ENCODE measurements around the gene TMEM115.

Gene TMEM115

DNA sequence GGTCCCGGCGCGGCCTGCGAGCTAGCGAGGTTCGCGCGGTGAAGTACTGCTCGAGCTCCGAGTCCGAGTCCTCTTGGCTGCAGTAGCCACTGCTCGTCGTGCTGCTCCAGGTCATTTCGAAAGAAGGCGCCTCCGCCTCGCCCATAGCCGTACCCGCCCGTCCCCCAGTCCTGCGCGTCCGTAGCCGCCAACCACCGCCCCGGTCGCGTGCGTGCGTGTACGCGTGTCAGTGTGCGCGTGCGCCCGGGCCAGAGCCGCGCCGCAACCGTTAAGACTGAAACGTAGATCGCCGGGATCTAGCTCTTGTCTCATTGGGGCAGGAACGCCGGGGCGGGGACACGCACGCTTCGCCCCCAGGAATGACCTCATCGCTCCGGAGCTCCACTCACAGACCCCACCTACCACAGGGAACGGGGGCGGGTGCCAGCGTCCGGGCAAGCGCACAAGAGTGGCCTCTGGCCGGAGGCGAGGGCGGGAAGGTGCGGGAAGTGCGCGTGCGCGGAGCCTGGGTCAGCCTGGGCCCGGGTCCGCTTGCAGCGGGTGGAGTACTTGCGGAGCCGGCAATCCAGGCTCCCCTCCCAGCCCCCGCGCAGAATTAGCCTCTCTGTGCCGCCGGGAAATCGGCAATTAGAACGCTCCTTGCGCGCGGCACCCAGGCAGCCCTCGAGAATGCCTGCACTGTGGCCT lies 22.0 kb downstream of the TMEM115 start (continued):
- TF ChIP-seq ZNF704 (tag by site-specific recombination; IDR thresholded peaks at IDR 0.05) (no peak), KLF16 (tag by site-specific recombination; IDR thresholded peaks at IDR 0.05) (0 out of 2 replicates have a peak, but pooled peaks have one; percentile 55), ZXDB (tag by site-specific recombination; IDR thresholded peaks at IDR 0.05) (peak; percentile 46; the same call in 1 of the 2 replicates), ZNF248 (tag by site-specific recombination; IDR thresholded peaks at IDR 0.05) (no peak), ZNF2 (tag by site-specific recombination; IDR thresholded peaks at IDR 0.05) (peak; percentile 70; the same call in 1 of the 2 replicates), ZBTB26 (tag by site-specific recombination; optimal IDR thresholded peaks at IDR 0.05) (peak; percentile 100), ZBTB1 (tag by site-specific recombination; IDR thresholded peaks at IDR 0.05) (0 out of 2 replicates have a peak, but pooled peaks have one; percentile 43), KLF7 (tag by site-specific recombination; IDR thresholded peaks at IDR 0.05; ENCODE audit: borderline replicate concordance) (0 out of 2 replicates have a peak, but pooled peaks have one; percentile 21), ZNF223 (tag by site-specific recombination; IDR thresholded peaks at IDR 0.05) (peak; percentile 90), ZNF157 (tag by site-specific recombination; IDR thresholded peaks at IDR 0.05) (no peak), ZNF585B (tag by site-specific recombination; IDR thresholded peaks at IDR 0.05) (0 out of 2 replicates have a peak, but pooled peaks have one; percentile 8), BCL11B (tag by site-specific recombination; IDR thresholded peaks at IDR 0.05; ENCODE audit: low read depth) (0 out of 2 replicates have a peak, but pooled peaks have one; percentile 60), ZNF133 (tag by site-specific recombination; IDR thresholded peaks at IDR 0.05) (peak; percentile 31; the same call in 1 of the 2 replicates), SP2 (tag by site-specific recombination; IDR thresholded peaks at IDR 0.05) (peak; percentile 92), MZF1 (tag by site-specific recombination; IDR thresholded peaks at IDR 0.05; ENCODE audit: borderline replicate concordance) (no peak), SP7 (tag by site-specific recombination; IDR thresholded peaks at IDR 0.05) (peak; percentile 59), SP3 (tag by site-specific recombination; IDR thresholded peaks at IDR 0.05) (peak; percentile 78), ZNF660 (tag by site-specific recombination; IDR thresholded peaks at IDR 0.05) (0 out of 2 replicates have a peak, but pooled peaks have one; percentile 31), ZNF501 (tag by site-specific recombination; IDR thresholded peaks at IDR 0.05) (peak; percentile 70), ZNF239 (tag by site-specific recombination; IDR thresholded peaks at IDR 0.05) (no peak), OVOL3 (tag by site-specific recombination; IDR thresholded peaks at IDR 0.05) (peak; percentile 79), ZNF701 (tag by site-specific recombination; IDR thresholded peaks at IDR 0.05) (no peak), ZFP3 (tag by site-specific recombination; IDR thresholded peaks at IDR 0.05; ENCODE audit: low read depth) (no peak), ZFP37 (tag by site-specific recombination; IDR thresholded peaks at IDR 0.05) (no peak; the same call in 1 of the 2 replicates), ZNF639 (tag by site-specific recombination; IDR thresholded peaks at IDR 0.05) (0 out of 2 replicates have a peak, but pooled peaks have one; percentile 7), ZFHX2 (tag by site-specific recombination; conservative IDR thresholded peaks at IDR 0.05) (peak; percentile 91), ZNF350 (tag by site-specific recombination; IDR thresholded peaks at IDR 0.05) (no peak), ZNF600 (tag by site-specific recombination; IDR thresholded peaks at IDR 0.05) (peak; percentile 75), ZNF530 (tag by site-specific recombination; IDR thresholded peaks at IDR 0.05; ENCODE audit: low read depth) (no peak)
- TF ChIP-seq, protein P1, sequence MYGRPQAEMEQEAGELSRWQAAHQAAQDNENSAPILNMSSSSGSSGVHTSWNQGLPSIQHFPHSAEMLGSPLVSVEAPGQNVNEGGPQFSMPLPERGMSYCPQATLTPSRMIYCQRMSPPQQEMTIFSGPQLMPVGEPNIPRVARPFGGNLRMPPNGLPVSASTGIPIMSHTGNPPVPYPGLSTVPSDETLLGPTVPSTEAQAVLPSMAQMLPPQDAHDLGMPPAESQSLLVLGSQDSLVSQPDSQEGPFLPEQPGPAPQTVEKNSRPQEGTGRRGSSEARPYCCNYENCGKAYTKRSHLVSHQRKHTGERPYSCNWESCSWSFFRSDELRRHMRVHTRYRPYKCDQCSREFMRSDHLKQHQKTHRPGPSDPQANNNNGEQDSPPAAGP (tag by site-specific recombination; IDR thresholded peaks at IDR 0.05) = peak; percentile 62
- TF ChIP-seq, protein P2, sequence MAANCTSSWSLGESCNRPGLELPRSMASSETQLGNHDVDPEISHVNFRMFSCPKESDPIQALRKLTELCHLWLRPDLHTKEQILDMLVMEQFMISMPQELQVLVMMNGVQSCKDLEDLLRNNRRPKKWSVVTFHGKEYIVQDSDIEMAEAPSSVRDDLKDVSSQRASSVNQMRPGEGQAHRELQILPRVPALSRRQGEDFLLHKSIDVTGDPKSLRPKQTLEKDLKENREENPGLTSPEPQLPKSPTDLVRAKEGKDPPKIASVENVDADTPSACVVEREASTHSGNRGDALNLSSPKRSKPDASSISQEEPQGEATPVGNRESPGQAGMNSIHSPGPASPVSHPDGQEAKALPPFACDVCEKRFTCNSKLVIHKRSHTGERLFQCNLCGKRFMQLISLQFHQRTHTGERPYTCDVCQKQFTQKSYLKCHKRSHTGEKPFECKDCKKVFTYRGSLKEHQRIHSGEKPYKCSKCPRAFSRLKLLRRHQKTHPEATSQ (tag by site-specific recombination; IDR thresholded peaks at IDR 0.05) = peak; percentile 89
- TF ChIP-seq, protein P3, sequence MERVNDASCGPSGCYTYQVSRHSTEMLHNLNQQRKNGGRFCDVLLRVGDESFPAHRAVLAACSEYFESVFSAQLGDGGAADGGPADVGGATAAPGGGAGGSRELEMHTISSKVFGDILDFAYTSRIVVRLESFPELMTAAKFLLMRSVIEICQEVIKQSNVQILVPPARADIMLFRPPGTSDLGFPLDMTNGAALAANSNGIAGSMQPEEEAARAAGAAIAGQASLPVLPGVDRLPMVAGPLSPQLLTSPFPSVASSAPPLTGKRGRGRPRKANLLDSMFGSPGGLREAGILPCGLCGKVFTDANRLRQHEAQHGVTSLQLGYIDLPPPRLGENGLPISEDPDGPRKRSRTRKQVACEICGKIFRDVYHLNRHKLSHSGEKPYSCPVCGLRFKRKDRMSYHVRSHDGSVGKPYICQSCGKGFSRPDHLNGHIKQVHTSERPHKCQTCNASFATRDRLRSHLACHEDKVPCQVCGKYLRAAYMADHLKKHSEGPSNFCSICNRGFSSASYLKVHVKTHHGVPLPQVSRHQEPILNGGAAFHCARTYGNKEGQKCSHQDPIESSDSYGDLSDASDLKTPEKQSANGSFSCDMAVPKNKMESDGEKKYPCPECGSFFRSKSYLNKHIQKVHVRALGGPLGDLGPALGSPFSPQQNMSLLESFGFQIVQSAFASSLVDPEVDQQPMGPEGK (tag by site-specific recombination; IDR thresholded peaks at IDR 0.05) = peak; percentile 95

Measured in HEK293 (cell line).